Loucy (cell line): ENCODE data around the gene COMMD2.

Experiments
- H2AFZ ChIP-seq: fragments of 200-600 bp; sonication (generic); 2 replicates; pipeline ENCODE4 v1.6.0; 2016; ENCODE audit warnings: antibody characterized with exemption, mild to moderate bottlenecking, low read length, moderate library complexity
- H3F3A ChIP-seq: fragments of 200-600 bp; 2 replicates; pipeline ENCODE4 v1.6.0; 2016; ENCODE audit warnings: antibody characterized with exemption, low read depth, mild to moderate bottlenecking
- H3K27me3 ChIP-seq: fragments of 200-600 bp; sonication (generic); 2 replicates; pipeline ENCODE4 v1.6.1; 2014; ENCODE audit warnings: low read length, mild to moderate bottlenecking; ENCODE audit not compliant: insufficient read depth, poor library complexity, severe bottlenecking
- H3K36me3 ChIP-seq: fragments of 200-600 bp; sonication (generic); 2 replicates; pipeline ENCODE4 v1.6.1; 2016; ENCODE audit warnings: low read length; ENCODE audit not compliant: insufficient read depth
- H3K4me1 ChIP-seq: fragments of 200-600 bp; sonication (generic); 2 replicates; pipeline ENCODE4 v1.5.1; 2014; ENCODE audit warnings: low read length, mild to moderate bottlenecking; ENCODE audit not compliant: insufficient read depth, poor library complexity, severe bottlenecking
- H3K4me2 ChIP-seq: fragments of 200-600 bp; sonication (generic); 2 replicates; pipeline ENCODE4 v1.6.0; 2014; ENCODE audit warnings: antibody characterized with exemption, low read length, low read depth, mild to moderate bottlenecking; ENCODE audit not compliant: poor library complexity, severe bottlenecking
- H3K4me3 ChIP-seq: fragments of 200-600 bp; sonication (generic); 2 replicates; pipeline ENCODE4 v1.5.1; 2014; ENCODE audit warnings: low read length, mild to moderate bottlenecking, mixed read lengths; ENCODE audit not compliant: poor library complexity, severe bottlenecking
- H3K79me2 ChIP-seq: fragments of 200-600 bp; sonication (generic); 2 replicates; pipeline ENCODE4 v1.6.1; 2014; ENCODE audit warnings: low read length; ENCODE audit not compliant: insufficient read depth
- H3K9ac ChIP-seq: fragments of 200-600 bp; sonication (generic); 2 replicates; pipeline ENCODE4 v1.6.0; 2014; ENCODE audit warnings: mild to moderate bottlenecking, low read depth, low read length, moderate library complexity; ENCODE audit not compliant: poor library complexity, severe bottlenecking
- H3K9me2 ChIP-seq: fragments of 200-600 bp; sonication (generic); replicated peaks from 2 replicates; pipeline ENCODE4 v1.6.1; 2016; ENCODE audit warnings: low read depth, low read length, mixed read lengths
- H3K9me3 ChIP-seq: fragments of 200-600 bp; sonication (generic); 2 replicates; pipeline ENCODE4 v1.6.1; 2014; ENCODE audit warnings: mild to moderate bottlenecking, antibody characterized with exemption, low read length, low read depth; ENCODE audit not compliant: insufficient read depth
- H4K20me1 ChIP-seq: fragments of 200-600 bp; sonication (generic); 2 replicates; pipeline ENCODE4 v1.6.0; 2014; ENCODE audit warnings: antibody characterized with exemption, low read length, mild to moderate bottlenecking; ENCODE audit not compliant: insufficient read depth, poor library complexity, severe bottlenecking
- EZH2phosphoT487 ChIP-seq: fragments of 200-600 bp; IDR thresholded peaks from 2 replicates; pipeline ENCODE4 v1.6.1; 2018; ENCODE audit warnings: antibody characterized with exemption, mild to moderate bottlenecking, moderate library complexity, borderline replicate concordance
- TF ChIP-seq, protein P1 (sequence below): fragments of 200-600 bp; sonication (generic); conservative IDR thresholded peaks from 2 replicates; pipeline ENCODE4 v1.5.1; 2014; ENCODE audit warnings: mild to moderate bottlenecking, antibody characterized with exemption, low read length

Gene COMMD2

GRCh38 chr3:149726716-149727407, 25.4 kb downstream of the COMMD2 start:
- Histone ChIP-seq H3K9ac (no peak overlapping the region), H3F3A (no peaks in the 10 kb centered on the region)

GRCh38 chr3:149723781-149724180, 28.5 kb downstream of the COMMD2 start:
- H3K9me2 ChIP-seq, result no peaks in the 10 kb centered on the region
- no peak overlapping the region for H3K9ac ChIP-seq
- H3K27me3 ChIP-seq, result no peaks in the 10 kb centered on the region
- H4K20me1 ChIP-seq, result no peaks in the 10 kb centered on the region
- TF ChIP-seq, protein P1, sequence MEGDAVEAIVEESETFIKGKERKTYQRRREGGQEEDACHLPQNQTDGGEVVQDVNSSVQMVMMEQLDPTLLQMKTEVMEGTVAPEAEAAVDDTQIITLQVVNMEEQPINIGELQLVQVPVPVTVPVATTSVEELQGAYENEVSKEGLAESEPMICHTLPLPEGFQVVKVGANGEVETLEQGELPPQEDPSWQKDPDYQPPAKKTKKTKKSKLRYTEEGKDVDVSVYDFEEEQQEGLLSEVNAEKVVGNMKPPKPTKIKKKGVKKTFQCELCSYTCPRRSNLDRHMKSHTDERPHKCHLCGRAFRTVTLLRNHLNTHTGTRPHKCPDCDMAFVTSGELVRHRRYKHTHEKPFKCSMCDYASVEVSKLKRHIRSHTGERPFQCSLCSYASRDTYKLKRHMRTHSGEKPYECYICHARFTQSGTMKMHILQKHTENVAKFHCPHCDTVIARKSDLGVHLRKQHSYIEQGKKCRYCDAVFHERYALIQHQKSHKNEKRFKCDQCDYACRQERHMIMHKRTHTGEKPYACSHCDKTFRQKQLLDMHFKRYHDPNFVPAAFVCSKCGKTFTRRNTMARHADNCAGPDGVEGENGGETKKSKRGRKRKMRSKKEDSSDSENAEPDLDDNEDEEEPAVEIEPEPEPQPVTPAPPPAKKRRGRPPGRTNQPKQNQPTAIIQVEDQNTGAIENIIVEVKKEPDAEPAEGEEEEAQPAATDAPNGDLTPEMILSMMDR, result no peak
- no peak for TF ChIP-seq EZH2phosphoT487
- peaks cover 4% of the 10 kb centered on the region; the same call in 1 of the 2 replicates for H3K9me3 ChIP-seq
- H3K4me1 ChIP-seq, result no peaks in the 10 kb centered on the region
- no peak overlapping the region for H3K4me3 ChIP-seq
- no peaks in the 10 kb centered on the region for H3F3A ChIP-seq
- H2AFZ ChIP-seq, result no peak overlapping the region
- H3K4me2 ChIP-seq, result no peak overlapping the region
- H3K36me3 ChIP-seq, result no peaks in the 10 kb centered on the region
- no peaks in the 10 kb centered on the region for H3K79me2 ChIP-seq

More at GRCh38 chr3:149726716-149727407, 25.4 kb downstream of the COMMD2 start:
- Histone ChIP-seq H3K27me3 (no peaks in the 10 kb centered on the region), H4K20me1 (no peaks in the 10 kb centered on the region), H3K36me3 (no peaks in the 10 kb centered on the region), H3K9me2 (no peaks in the 10 kb centered on the region), H2AFZ (no peak overlapping the region), H3K4me2 (no peak overlapping the region), H3K79me2 (no peaks in the 10 kb centered on the region), H3K4me1 (no peaks in the 10 kb centered on the region), H3K4me3 (no peak overlapping the region), H3K9me3 (no peaks in the 10 kb centered on the region)
- TF ChIP-seq EZH2phosphoT487, result no peak
- TF ChIP-seq, protein P1, result no peak

- TF ChIP-seq, protein P1, result no peak
- TF ChIP-seq EZH2phosphoT487, result no peak
- no peak overlapping the region for H3K9ac ChIP-seq
- H4K20me1 ChIP-seq, result no peaks in the 10 kb centered on the region
- no peak overlapping the region for H3K4me3 ChIP-seq
- H3K36me3 ChIP-seq, result no peaks in the 10 kb centered on the region
- H3F3A ChIP-seq, result no peaks in the 10 kb centered on the region
- H3K4me1 ChIP-seq, result no peaks in the 10 kb centered on the region
- no peak overlapping the region for H3K4me2 ChIP-seq
- no peaks in the 10 kb centered on the region for H3K9me2 ChIP-seq
- no peaks in the 10 kb centered on the region for H3K27me3 ChIP-seq
- H2AFZ ChIP-seq, result no peak overlapping the region
- peaks cover 4% of the 10 kb centered on the region; the same call in 1 of the 2 replicates for H3K9me3 ChIP-seq
- no peaks in the 10 kb centered on the region for H3K79me2 ChIP-seq
Observed at GRCh38 chr3:149720918-149721317, 31.4 kb downstream of the COMMD2 start.
